ENCODE data around the gene WNK2.

The WNK2 gene

DNA sequence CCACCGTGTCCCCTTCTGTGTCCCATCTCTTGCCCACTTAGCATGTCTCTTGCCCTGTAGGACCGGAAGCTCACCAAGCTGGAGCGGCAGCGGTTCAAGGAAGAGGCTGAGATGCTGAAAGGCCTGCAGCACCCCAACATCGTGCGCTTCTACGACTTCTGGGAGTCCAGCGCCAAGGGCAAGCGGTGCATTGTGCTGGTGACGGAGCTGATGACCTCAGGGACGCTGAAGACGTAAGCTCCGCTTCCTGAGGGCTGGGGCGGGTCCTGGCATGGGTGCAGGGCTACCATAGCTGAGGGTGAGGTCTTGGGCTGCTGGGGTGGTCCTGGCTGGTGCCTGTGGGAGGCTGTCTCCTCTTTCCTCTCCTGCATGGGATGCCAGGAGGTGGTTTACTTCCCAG, 45.7 kb downstream of the WNK2 start:
- Histone ChIP-seq H3K4me1 (ENCODE audit: control insufficient read depth, insufficient read depth, low read length, poor library complexity, severe bottlenecking) (no peaks in the 10 kb centered on the region), H3K9me3 (ENCODE audit: control insufficient read depth, low read length) (no peaks in the 10 kb centered on the region), H3K27me3 (replicated peaks; ENCODE audit: control insufficient read depth, insufficient read depth, low read length, poor library complexity, severe bottlenecking) (no peaks in the 10 kb centered on the region), H3K36me3 (ENCODE audit: control insufficient read depth, insufficient read depth, low read length) (no peaks in the 10 kb centered on the region), H3K27ac (ENCODE audit: insufficient read depth, low read length, poor library complexity, severe bottlenecking) (no peak overlapping the region), H3K4me3 (ENCODE audit: insufficient read depth, low read depth, low read length, poor library complexity, severe bottlenecking) (no peak overlapping the region)
- DNase-seq, result no peak

GRCh38 chr9:93230185-93230584, 46.2 kb downstream of the WNK2 start:
- no peaks in the 10 kb centered on the region for H3K36me3 ChIP-seq (ENCODE audit: control insufficient read depth, insufficient read depth, low read length)
- H3K27ac ChIP-seq (ENCODE audit: insufficient read depth, low read length, poor library complexity, severe bottlenecking), result no peak overlapping the region
- H3K4me3 ChIP-seq (ENCODE audit: insufficient read depth, low read depth, low read length, poor library complexity, severe bottlenecking), result no peak overlapping the region
- H3K9me3 ChIP-seq (ENCODE audit: control insufficient read depth, low read length), result no peaks in the 10 kb centered on the region
- H3K4me1 ChIP-seq (ENCODE audit: control insufficient read depth, insufficient read depth, low read length, poor library complexity, severe bottlenecking), result no peaks in the 10 kb centered on the region
- no peaks in the 10 kb centered on the region for H3K27me3 ChIP-seq (replicated peaks; ENCODE audit: control insufficient read depth, insufficient read depth, low read length, poor library complexity, severe bottlenecking)
- no peak for DNase-seq

DNA sequence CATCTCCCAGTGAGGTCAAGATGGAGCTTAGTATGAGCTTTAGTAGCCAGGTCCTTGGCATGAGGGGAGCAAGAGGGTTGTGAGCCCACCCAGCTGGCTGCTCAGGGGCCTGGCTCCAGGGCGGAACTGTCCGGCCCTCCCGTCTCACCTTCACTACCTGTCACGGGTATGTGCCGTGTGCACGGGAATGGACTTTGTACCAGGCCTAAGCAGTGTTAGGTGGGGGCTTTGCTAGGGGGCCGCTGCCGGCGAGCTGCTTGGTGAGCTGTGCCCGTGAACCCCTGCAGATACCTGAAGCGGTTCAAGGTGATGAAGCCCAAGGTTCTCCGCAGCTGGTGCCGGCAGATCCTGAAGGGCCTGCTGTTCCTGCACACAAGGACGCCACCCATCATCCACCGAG, 46.7 kb downstream of the WNK2 start:
- Histone ChIP-seq H3K36me3 (ENCODE audit: control insufficient read depth, insufficient read depth, low read length) (no peaks in the 10 kb centered on the region), H3K4me1 (ENCODE audit: control insufficient read depth, insufficient read depth, low read length, poor library complexity, severe bottlenecking) (no peaks in the 10 kb centered on the region), H3K4me3 (ENCODE audit: insufficient read depth, low read depth, low read length, poor library complexity, severe bottlenecking) (no peak overlapping the region), H3K9me3 (ENCODE audit: control insufficient read depth, low read length) (no peaks in the 10 kb centered on the region), H3K27me3 (replicated peaks; ENCODE audit: control insufficient read depth, insufficient read depth, low read length, poor library complexity, severe bottlenecking) (no peaks in the 10 kb centered on the region), H3K27ac (ENCODE audit: insufficient read depth, low read length, poor library complexity, severe bottlenecking) (no peak overlapping the region)
- DNase-seq, result no peak

DNA sequence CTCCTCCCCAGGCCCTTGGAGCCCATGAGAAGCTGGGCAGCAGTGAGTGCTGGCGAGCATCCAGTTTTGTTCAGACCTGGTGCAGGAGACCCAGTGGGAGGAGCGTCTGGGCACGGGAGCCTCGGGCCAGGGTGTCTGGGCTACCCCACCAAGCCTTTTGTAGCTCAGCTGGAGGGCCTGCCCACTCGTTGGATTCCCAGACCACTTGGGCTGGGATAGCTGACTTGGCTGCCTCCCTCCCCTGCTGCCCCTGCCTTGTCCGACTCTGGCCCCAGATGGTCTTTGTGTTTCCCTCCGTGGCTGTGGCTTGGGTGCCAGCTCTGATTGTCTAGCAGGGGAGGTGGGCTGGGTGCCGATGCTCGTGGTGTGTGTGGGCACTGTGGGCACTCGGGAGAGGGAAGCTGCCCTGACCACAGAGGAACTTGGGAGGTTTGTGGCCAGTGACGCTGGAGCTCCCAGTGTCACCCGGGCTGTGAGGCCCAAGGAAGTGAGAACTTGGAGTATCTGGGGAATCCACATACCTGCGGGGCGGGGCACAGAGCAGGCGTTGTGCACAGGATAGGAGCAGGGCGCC, 47.3 kb downstream of the WNK2 start:
- Histone ChIP-seq H3K36me3 (ENCODE audit: control insufficient read depth, insufficient read depth, low read length) (no peaks in the 10 kb centered on the region), H3K4me3 (ENCODE audit: insufficient read depth, low read depth, low read length, poor library complexity, severe bottlenecking) (no peak overlapping the region), H3K4me1 (ENCODE audit: control insufficient read depth, insufficient read depth, low read length, poor library complexity, severe bottlenecking) (no peaks in the 10 kb centered on the region), H3K27me3 (replicated peaks; ENCODE audit: control insufficient read depth, insufficient read depth, low read length, poor library complexity, severe bottlenecking) (no peaks in the 10 kb centered on the region), H3K9me3 (ENCODE audit: control insufficient read depth, low read length) (no peaks in the 10 kb centered on the region), H3K27ac (ENCODE audit: insufficient read depth, low read length, poor library complexity, severe bottlenecking) (no peak overlapping the region)
- no peak for DNase-seq

GRCh38 chr9:93231716-93232115, 47.8 kb downstream of the WNK2 start:
- no peak for DNase-seq
- no peaks in the 10 kb centered on the region for H3K4me1 ChIP-seq (ENCODE audit: control insufficient read depth, insufficient read depth, low read length, poor library complexity, severe bottlenecking)
- H3K9me3 ChIP-seq (ENCODE audit: control insufficient read depth, low read length), result no peaks in the 10 kb centered on the region
- no peak overlapping the region for H3K4me3 ChIP-seq (ENCODE audit: insufficient read depth, low read depth, low read length, poor library complexity, severe bottlenecking)
- no peak overlapping the region for H3K27ac ChIP-seq (ENCODE audit: insufficient read depth, low read length, poor library complexity, severe bottlenecking)
- H3K36me3 ChIP-seq (ENCODE audit: control insufficient read depth, insufficient read depth, low read length), result no peaks in the 10 kb centered on the region
- no peaks in the 10 kb centered on the region for H3K27me3 ChIP-seq (replicated peaks; ENCODE audit: control insufficient read depth, insufficient read depth, low read length, poor library complexity, severe bottlenecking)

DNA sequence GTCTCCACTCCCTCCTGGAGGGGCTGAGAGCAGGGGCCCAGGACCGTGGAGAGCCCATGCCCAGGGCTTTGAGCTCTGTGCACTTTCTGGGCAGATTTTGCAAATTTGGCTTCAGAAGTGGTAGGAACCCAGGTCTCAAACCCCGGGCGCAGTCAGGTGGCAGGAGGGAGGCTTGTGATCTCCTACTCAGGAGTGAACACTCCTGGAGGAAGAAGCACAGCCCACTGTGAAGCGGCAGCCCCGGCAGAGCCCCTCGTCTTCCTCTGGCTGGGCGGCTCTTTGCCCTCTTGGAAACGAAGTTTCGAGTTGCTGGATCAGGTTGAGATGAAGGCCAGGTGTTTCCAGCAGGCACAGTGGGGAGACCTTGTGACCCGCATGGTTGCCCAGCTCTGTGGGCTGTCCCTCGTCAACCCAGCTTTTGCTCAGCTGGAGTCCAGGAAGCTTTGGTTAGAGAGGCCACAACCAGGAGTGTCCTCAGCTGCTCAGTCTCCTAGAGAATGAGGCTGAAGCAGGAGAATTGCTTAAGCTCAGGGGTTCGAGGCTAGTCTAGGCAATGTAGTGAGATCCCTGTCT, 48.5 kb downstream of the WNK2 start:
- H3K9me3 ChIP-seq (ENCODE audit: control insufficient read depth, low read length), result no peaks in the 10 kb centered on the region
- no peak overlapping the region for H3K27ac ChIP-seq (ENCODE audit: insufficient read depth, low read length, poor library complexity, severe bottlenecking)
- H3K4me3 ChIP-seq (ENCODE audit: insufficient read depth, low read depth, low read length, poor library complexity, severe bottlenecking), result no peak overlapping the region
- no peaks in the 10 kb centered on the region for H3K27me3 ChIP-seq (replicated peaks; ENCODE audit: control insufficient read depth, insufficient read depth, low read length, poor library complexity, severe bottlenecking)
- no peak for DNase-seq
- no peaks in the 10 kb centered on the region for H3K36me3 ChIP-seq (ENCODE audit: control insufficient read depth, insufficient read depth, low read length)
- no peaks in the 10 kb centered on the region for H3K4me1 ChIP-seq (ENCODE audit: control insufficient read depth, insufficient read depth, low read length, poor library complexity, severe bottlenecking)

GRCh38 chr9:93233033-93233432, 49.1 kb downstream of the WNK2 start:
- Histone ChIP-seq H3K27me3 (replicated peaks; ENCODE audit: control insufficient read depth, insufficient read depth, low read length, poor library complexity, severe bottlenecking) (no peaks in the 10 kb centered on the region), H3K4me3 (ENCODE audit: insufficient read depth, low read depth, low read length, poor library complexity, severe bottlenecking) (no peak overlapping the region), H3K36me3 (ENCODE audit: control insufficient read depth, insufficient read depth, low read length) (no peaks in the 10 kb centered on the region), H3K9me3 (ENCODE audit: control insufficient read depth, low read length) (peaks cover 3% of the 10 kb centered on the region), H3K27ac (ENCODE audit: insufficient read depth, low read length, poor library complexity, severe bottlenecking) (no peak overlapping the region), H3K4me1 (ENCODE audit: control insufficient read depth, insufficient read depth, low read length, poor library complexity, severe bottlenecking) (peaks cover 4% of the 10 kb centered on the region)
- DNase-seq, result no peak

GRCh38 chr9:93234600-93234999, 50.7 kb downstream of the WNK2 start:
- no peak overlapping the region for H3K27ac ChIP-seq (ENCODE audit: insufficient read depth, low read length, poor library complexity, severe bottlenecking)
- peaks cover 4% of the 10 kb centered on the region for H3K4me1 ChIP-seq (ENCODE audit: control insufficient read depth, insufficient read depth, low read length, poor library complexity, severe bottlenecking)
- DNase-seq, result no peak
- H3K27me3 ChIP-seq (replicated peaks; ENCODE audit: control insufficient read depth, insufficient read depth, low read length, poor library complexity, severe bottlenecking), result no peaks in the 10 kb centered on the region
- H3K4me3 ChIP-seq (ENCODE audit: insufficient read depth, low read depth, low read length, poor library complexity, severe bottlenecking), result no peak overlapping the region
- peaks cover 4% of the 10 kb centered on the region for H3K9me3 ChIP-seq (ENCODE audit: control insufficient read depth, low read length)
- no peaks in the 10 kb centered on the region for H3K36me3 ChIP-seq (ENCODE audit: control insufficient read depth, insufficient read depth, low read length)

DNA sequence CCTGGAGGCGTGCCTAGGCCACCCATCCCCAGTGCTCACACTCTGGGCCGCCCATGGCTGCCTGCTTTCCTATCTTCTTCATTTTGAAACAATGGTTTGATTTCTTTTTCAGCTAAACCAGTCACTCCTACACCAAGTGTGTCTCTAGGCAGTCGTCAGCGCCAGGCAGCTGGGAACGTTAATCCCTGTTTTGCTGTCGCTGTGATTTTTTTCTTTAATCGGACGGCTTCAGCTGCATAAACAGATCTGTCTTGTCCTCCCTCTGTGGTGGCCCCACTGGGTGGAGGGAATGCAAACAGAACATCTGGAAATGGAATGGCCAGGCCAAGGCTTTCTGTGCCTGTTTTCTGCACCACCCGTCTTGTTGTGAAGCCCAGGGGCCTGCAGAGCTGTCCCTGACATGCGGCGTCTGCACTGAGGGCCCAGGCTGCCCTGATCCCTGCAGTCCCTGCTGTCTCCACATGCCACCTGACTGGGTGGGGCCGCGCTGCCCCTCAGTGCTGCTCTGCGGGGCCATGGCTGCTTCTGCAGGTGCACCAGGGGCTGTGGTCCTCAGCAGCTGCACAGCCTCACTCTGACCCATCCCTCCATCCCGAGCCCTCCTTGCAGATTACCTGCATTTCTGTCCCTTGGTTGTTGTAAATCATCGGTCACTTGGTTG, 51.5 kb downstream of the WNK2 start:
- no peak overlapping the region for H3K27ac ChIP-seq (ENCODE audit: insufficient read depth, low read length, poor library complexity, severe bottlenecking)
- no peak for DNase-seq
- H3K9me3 ChIP-seq (ENCODE audit: control insufficient read depth, low read length), result peaks cover 4% of the 10 kb centered on the region
- no peak overlapping the region for H3K4me3 ChIP-seq (ENCODE audit: insufficient read depth, low read depth, low read length, poor library complexity, severe bottlenecking)
- H3K36me3 ChIP-seq (ENCODE audit: control insufficient read depth, insufficient read depth, low read length), result no peaks in the 10 kb centered on the region
- H3K4me1 ChIP-seq (ENCODE audit: control insufficient read depth, insufficient read depth, low read length, poor library complexity, severe bottlenecking), result peaks cover 4% of the 10 kb centered on the region
- H3K27me3 ChIP-seq (replicated peaks; ENCODE audit: control insufficient read depth, insufficient read depth, low read length, poor library complexity, severe bottlenecking), result no peaks in the 10 kb centered on the region

DNA sequence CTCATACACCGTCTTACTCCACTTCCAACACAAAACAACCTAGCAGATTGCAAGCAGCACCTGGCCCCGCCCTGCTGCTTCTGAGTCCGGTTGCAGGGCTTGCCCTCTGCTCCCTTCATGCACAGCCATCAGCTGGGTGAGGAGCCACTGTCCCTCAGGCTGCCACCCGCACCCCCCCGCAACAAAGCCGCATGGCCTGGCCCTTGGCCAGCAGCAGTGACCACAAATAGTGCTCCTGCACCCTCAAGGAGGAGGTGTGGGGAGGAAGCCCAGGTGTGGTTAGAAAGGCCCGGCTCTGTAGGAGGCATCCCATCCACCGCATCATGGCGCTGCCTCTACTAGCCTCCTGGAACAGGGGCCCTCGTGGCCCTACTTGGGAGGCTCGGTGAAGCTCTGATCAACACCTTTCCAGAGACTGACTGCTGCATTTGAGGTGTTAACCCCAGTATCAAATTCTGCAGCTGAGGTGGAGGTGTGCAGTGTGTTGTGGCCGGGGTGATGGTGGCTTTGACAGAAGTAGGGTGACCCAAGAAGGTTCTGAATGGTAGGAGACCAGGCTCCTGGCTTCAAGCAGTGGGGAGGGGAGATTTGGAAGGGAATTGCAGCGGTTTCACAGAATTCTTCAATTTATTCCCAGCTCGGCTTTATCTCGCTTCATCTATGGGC, 52.7 kb downstream of the WNK2 start:
- Histone ChIP-seq H3K4me3 (ENCODE audit: insufficient read depth, low read depth, low read length, poor library complexity, severe bottlenecking) (no peak overlapping the region), H3K4me1 (ENCODE audit: control insufficient read depth, insufficient read depth, low read length, poor library complexity, severe bottlenecking) (peaks cover 4% of the 10 kb centered on the region), H3K9me3 (ENCODE audit: control insufficient read depth, low read length) (peaks cover 4% of the 10 kb centered on the region), H3K27ac (ENCODE audit: insufficient read depth, low read length, poor library complexity, severe bottlenecking) (no peak overlapping the region), H3K36me3 (ENCODE audit: control insufficient read depth, insufficient read depth, low read length) (no peaks in the 10 kb centered on the region), H3K27me3 (replicated peaks; ENCODE audit: control insufficient read depth, insufficient read depth, low read length, poor library complexity, severe bottlenecking) (no peaks in the 10 kb centered on the region)
- DNase-seq, result no peak

Measured in effector memory CD4-positive, alpha-beta T cell (primary cell).